ENCODE measurements around the gene GGA2. TPM values are rescaled to one million over a fixed set of nuclear protein-coding genes. Genes with fewer than 3 reads are reported as not detected.

The GGA2 gene
- total RNA-seq, 5 donors from 2014 or later (not counting 1 experiment from before 2014, with no cell fraction given), result 84.0 to 146 (median 99.6) TPM

DNA sequence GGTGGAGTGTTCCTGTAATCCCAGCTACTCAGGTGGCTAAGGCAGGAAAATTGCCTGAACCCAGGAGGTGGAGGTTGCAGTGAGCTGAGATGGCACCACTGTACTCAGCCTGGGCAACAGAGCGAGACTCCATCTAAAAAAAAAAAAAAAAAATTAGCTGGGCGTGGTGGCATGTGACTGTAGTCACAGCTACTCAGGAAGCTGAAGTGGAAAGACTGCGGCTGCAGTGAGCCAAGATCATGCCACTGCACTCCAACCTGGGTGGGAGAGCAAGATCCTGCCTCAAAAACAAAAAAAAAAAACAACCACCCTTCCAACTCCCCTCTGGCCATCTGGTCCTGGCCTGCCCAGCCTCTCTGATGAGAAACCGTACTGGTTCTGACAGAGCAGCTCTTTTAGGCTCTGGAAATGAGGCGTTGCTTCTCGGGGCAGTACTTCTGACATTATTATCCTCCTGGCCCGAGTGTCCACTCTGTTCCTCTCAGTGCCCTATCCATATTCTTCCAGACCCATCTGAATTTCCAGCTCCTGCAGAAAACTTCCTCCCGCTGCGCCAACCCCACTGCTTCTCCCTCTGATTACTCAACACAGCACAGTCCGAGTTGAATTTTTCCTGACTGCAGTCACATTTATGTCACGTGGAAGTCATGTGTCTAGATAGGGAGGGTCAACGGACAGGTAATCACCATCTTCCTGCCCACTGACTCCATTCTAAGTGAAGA is 13.3 kb downstream of the GGA2 start:
- ATAC-seq (replicated peaks in 1 of 4) (peak in 1 of 4 experiments; percentile 37), DNase-seq (no peak)
- H3K4me1 Mint-ChIP-seq, result peaks cover 31 to 46% (median 46%) of the 10 kb centered on the region in 3 donors
- no peak overlapping the region for H3K4me3 ChIP-seq (ENCODE audit: control insufficient read depth in 1 of 2, extremely low read depth in 1 of 2, low read length in 1 of 2)
- H3K27me3 ChIP-seq (replicated peaks in 1 of 2; ENCODE audit: control insufficient read depth in 2 of 2, extremely low read depth in 1 of 2, insufficient read depth in 2 of 2, low read length in 1 of 2), result no peaks in the 10 kb centered on the region
- no peak overlapping the region for H3K4me3 Mint-ChIP-seq
- WGBS (ENCODE audit: insufficient coverage), result 97% methylated on average over 6 of the region's 12 CpGs
- no peaks in the 10 kb centered on the region for H3K9me3 ChIP-seq
- no peak overlapping the region for H3K27ac ChIP-seq (ENCODE audit: low read length)
- peaks cover 12 to 40% of the 10 kb centered on the region in 2 donors for H3K36me3 ChIP-seq (ENCODE audit: control insufficient read depth in 2 of 2, extremely low read depth in 1 of 2, insufficient read depth in 1 of 2, low read length in 1 of 2)
- POLR2A ChIA-PET, result no interaction called here
- CTCF ChIA-PET, result interaction anchor here in 1 of 2 donors (1.3 kb wide), 1 partner anchor 8 kb away, joined by 5 read pairs; no protein-coding TSS in a partner anchor
- peaks cover 0 to 19% of the 10 kb centered on the region in 2 experiments for H3K4me1 ChIP-seq (ENCODE audit: control insufficient read depth in 1 of 2, extremely low read depth in 1 of 2, insufficient read depth in 2 of 2, low read length in 2 of 2)
- no peak overlapping the region for H3K27ac Mint-ChIP-seq
- no peaks in the 10 kb centered on the region for H3K27me3 Mint-ChIP-seq
- no peaks in the 10 kb centered on the region for H3K9me3 Mint-ChIP-seq
- H3K36me3 Mint-ChIP-seq, result peaks cover 32% of the 10 kb centered on the region

DNA sequence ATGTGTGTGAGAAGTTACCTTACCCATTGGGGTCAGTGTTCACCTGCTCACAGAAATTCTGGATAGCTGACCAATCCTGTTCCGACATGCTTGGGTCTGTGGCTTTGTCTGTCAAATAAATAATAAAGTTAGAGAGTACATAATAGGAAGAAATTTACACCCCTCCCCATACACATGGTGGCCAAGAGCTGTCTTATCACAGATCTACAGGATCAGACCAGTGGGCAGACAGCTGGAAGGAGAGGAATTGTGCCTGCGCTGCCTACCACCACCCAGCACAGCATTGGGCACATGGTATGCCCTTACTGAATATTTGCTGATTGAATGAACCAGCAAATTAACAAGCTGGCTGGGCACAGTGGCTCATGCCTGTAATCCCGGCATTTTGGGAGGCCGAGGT is 14.6 kb downstream of the GGA2 start:
- ChIA-PET POLR2A (no interaction called here), CTCF (interaction anchor here in 1 of 2 donors (1.3 kb wide), 1 partner anchor 9 kb away, joined by 5 read pairs; no protein-coding TSS in a partner anchor)
- Mint-ChIP-seq H3K36me3 (peaks cover 41% of the 10 kb centered on the region), H3K27ac (no peak overlapping the region), H3K27me3 (no peaks in the 10 kb centered on the region), H3K4me1 (peaks cover 30 to 34% (median 33%) of the 10 kb centered on the region in 3 donors), H3K4me3 (no peak overlapping the region), H3K9me3 (no peaks in the 10 kb centered on the region)
- ATAC-seq (replicated peaks in 1 of 4) (no peak), DNase-seq (no peak)
- H3K9me3 ChIP-seq, result no peaks in the 10 kb centered on the region
- H3K4me1 ChIP-seq (ENCODE audit: control insufficient read depth in 1 of 2, extremely low read depth in 1 of 2, insufficient read depth in 2 of 2, low read length in 2 of 2), result peaks cover 0 to 19% of the 10 kb centered on the region in 2 experiments
- no peaks in the 10 kb centered on the region for H3K27me3 ChIP-seq (replicated peaks in 1 of 2; ENCODE audit: control insufficient read depth in 2 of 2, extremely low read depth in 1 of 2, insufficient read depth in 2 of 2, low read length in 1 of 2)
- peaks cover 16 to 47% of the 10 kb centered on the region in 2 donors for H3K36me3 ChIP-seq (ENCODE audit: control insufficient read depth in 2 of 2, extremely low read depth in 1 of 2, insufficient read depth in 1 of 2, low read length in 1 of 2)
- no peak overlapping the region for H3K4me3 ChIP-seq (ENCODE audit: control insufficient read depth in 1 of 2, extremely low read depth in 1 of 2, low read length in 1 of 2)
- H3K27ac ChIP-seq (ENCODE audit: low read length), result no peak overlapping the region
- WGBS (ENCODE audit: insufficient coverage), result no CpG with 5 or more reads among the region's 4 CpGs

DNA sequence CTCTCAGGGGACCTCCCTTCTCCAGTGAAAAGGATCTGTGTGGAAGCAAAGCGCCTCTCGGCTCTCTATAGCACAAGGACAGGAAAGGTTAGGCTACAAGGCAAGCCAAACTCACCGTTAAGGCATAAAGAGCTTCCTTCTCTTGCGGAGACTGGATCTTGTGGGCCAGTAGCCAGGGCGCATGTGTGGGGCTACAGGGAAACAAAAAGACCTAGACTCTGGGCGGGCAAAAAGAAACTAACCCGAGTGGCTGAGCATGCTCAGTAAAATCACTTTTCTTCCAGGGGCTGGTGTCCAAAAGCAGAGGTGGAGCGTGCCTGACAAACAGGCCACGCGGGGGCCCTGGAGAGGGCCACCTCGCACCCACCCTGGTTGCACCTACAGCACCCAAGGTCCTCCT is 16.1 kb downstream of the GGA2 start:
- ATAC-seq (replicated peaks in 1 of 4) (no peak), DNase-seq (no peak)
- Histone ChIP-seq H3K27ac (ENCODE audit: low read length) (no peak overlapping the region), H3K27me3 (replicated peaks in 1 of 2; ENCODE audit: control insufficient read depth in 2 of 2, extremely low read depth in 1 of 2, insufficient read depth in 2 of 2, low read length in 1 of 2) (no peaks in the 10 kb centered on the region), H3K4me1 (ENCODE audit: control insufficient read depth in 1 of 2, extremely low read depth in 1 of 2, insufficient read depth in 2 of 2, low read length in 2 of 2) (peaks cover 0 to 9% of the 10 kb centered on the region in 2 experiments), H3K9me3 (no peaks in the 10 kb centered on the region), H3K36me3 (ENCODE audit: control insufficient read depth in 2 of 2, extremely low read depth in 1 of 2, insufficient read depth in 1 of 2, low read length in 1 of 2) (peaks cover 16 to 58% of the 10 kb centered on the region in 2 donors), H3K4me3 (ENCODE audit: control insufficient read depth in 1 of 2, extremely low read depth in 1 of 2, low read length in 1 of 2) (no peak overlapping the region)
- ChIA-PET CTCF (interaction anchor here in 1 of 2 donors (0.5 kb wide), 1 partner anchor 1515 kb away, joined by 6 read pairs; no protein-coding TSS in a partner anchor), POLR2A (no interaction called here)
- H3K27me3 Mint-ChIP-seq, result no peaks in the 10 kb centered on the region
- no peak overlapping the region for H3K4me3 Mint-ChIP-seq
- peaks cover 51% of the 10 kb centered on the region for H3K36me3 Mint-ChIP-seq
- 97% methylated on average over 9 of the region's 11 CpGs for WGBS (ENCODE audit: insufficient coverage)
- H3K27ac Mint-ChIP-seq, result no peak overlapping the region
- no peaks in the 10 kb centered on the region for H3K9me3 Mint-ChIP-seq
- peaks cover 21 to 22% (median 21%) of the 10 kb centered on the region in 3 donors for H3K4me1 Mint-ChIP-seq

DNA sequence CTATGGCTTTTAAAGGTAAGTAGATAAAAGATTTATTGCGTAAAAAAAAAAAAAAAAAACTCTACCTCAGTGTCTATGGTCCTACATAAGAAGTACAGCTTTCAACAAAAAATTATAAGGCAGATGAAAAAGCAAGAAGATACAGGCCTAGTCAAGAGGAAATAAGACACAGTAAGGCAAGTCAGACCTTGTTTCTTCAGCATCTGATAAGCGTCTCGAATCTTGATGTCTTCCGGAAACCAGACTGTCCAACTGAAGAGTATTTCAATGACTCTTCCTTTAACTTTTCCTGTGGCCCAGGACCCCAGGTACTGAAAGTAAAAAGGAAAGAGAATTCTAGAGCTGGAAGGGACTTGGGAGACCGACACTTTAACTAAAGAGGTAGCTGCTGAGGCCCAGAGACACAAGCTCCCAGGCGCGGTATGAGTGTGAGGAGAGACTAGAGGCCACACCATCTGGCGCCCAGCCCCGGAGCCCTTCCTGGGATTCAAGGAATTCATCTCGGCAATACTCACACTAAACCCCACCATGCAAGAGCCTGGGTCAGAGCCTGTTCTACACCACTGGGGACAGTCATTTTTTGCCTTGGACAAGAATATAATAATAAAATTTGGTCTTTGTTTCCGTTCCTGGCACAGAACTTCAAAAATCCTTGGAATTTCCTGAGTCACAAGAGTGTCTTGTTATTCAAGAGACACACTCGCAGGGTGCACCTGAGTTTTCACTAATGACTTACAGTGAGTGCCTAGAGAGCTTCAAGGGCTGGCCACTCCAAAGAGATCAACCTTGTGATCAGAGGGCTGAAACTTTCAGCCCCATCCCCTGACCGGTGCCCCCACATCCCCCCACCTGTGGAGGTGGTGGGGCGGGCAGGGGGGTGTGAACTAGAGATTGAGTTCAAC is 18.6 kb downstream of the GGA2 start:
- POLR2A ChIA-PET, result interaction anchor here in 1 of 2 donors (0.6 to 0.7 kb wide), 3 partner anchors 12 to 142 kb away, joined by 3 to 5 read pairs (median 4); no protein-coding TSS in a partner anchor
- ATAC-seq (replicated peaks in 1 of 4) (no peak), DNase-seq (no peak)
- H3K36me3 ChIP-seq (ENCODE audit: control insufficient read depth in 2 of 2, extremely low read depth in 1 of 2, insufficient read depth in 1 of 2, low read length in 1 of 2), result peaks cover 22 to 81% of the 10 kb centered on the region in 2 donors
- H3K4me1 ChIP-seq (ENCODE audit: control insufficient read depth in 1 of 2, extremely low read depth in 1 of 2, insufficient read depth in 2 of 2, low read length in 2 of 2), result no peaks in the 10 kb centered on the region
- H3K27ac ChIP-seq (ENCODE audit: low read length), result no peak overlapping the region
- no peaks in the 10 kb centered on the region for H3K27me3 ChIP-seq (replicated peaks in 1 of 2; ENCODE audit: control insufficient read depth in 2 of 2, extremely low read depth in 1 of 2, insufficient read depth in 2 of 2, low read length in 1 of 2)
- Mint-ChIP-seq H3K4me1 (peaks cover 0 to 3% (median 0%) of the 10 kb centered on the region in 3 donors), H3K4me3 (no peak overlapping the region), H3K36me3 (peaks cover 46% of the 10 kb centered on the region), H3K9me3 (no peaks in the 10 kb centered on the region), H3K27me3 (no peaks in the 10 kb centered on the region), H3K27ac (no peak overlapping the region)
- WGBS (ENCODE audit: insufficient coverage), result 94% methylated on average over 6 of the region's 14 CpGs
- no peaks in the 10 kb centered on the region for H3K9me3 ChIP-seq
- no peak overlapping the region for H3K4me3 ChIP-seq (ENCODE audit: control insufficient read depth in 1 of 2, extremely low read depth in 1 of 2, low read length in 1 of 2)
- CTCF ChIA-PET, result no interaction called here

DNA sequence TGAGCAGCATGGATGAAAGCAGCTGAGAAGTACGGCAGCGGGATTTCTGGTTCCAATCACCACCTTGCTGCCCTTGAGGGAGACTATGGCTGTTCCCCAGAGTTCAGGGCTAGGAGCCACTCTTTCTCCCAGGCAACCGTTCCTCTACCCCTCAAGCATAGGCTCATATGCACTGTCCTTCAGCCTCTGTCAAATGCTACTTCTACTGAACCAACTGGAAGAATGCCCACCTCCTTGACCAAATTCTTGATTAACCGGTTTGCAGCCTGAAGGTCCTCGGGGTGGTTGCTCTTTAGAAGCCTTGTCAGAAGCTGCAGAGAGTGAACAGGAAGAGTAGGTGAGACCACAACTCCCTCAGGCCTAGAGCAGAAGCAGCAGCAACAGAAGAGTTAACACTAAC is 23.8 kb downstream of the GGA2 start:
- H3K4me3 Mint-ChIP-seq, result no peak overlapping the region
- no peaks in the 10 kb centered on the region for H3K27me3 ChIP-seq (replicated peaks in 1 of 2; ENCODE audit: control insufficient read depth in 2 of 2, extremely low read depth in 1 of 2, insufficient read depth in 2 of 2, low read length in 1 of 2)
- H3K36me3 ChIP-seq (ENCODE audit: control insufficient read depth in 2 of 2, extremely low read depth in 1 of 2, insufficient read depth in 1 of 2, low read length in 1 of 2), result peaks cover 21 to 85% of the 10 kb centered on the region in 2 donors
- ATAC-seq (replicated peaks in 1 of 4), result no peak
- no peak overlapping the region for H3K27ac ChIP-seq (ENCODE audit: low read length)
- no peak for DNase-seq
- peaks cover 55% of the 10 kb centered on the region for H3K36me3 Mint-ChIP-seq
- H3K4me1 ChIP-seq (ENCODE audit: control insufficient read depth in 1 of 2, extremely low read depth in 1 of 2, insufficient read depth in 2 of 2, low read length in 2 of 2), result peaks cover 0 to 20% of the 10 kb centered on the region in 2 experiments
- H3K9me3 ChIP-seq, result no peaks in the 10 kb centered on the region
- WGBS (ENCODE audit: insufficient coverage), result 95% methylated on average over 3 of the region's 5 CpGs
- peaks cover 0 to 4% (median 3%) of the 10 kb centered on the region in 3 donors for H3K4me1 Mint-ChIP-seq
- H3K27me3 Mint-ChIP-seq, result no peaks in the 10 kb centered on the region
- CTCF ChIA-PET, result no interaction called here
- no peaks in the 10 kb centered on the region for H3K9me3 Mint-ChIP-seq
- H3K4me3 ChIP-seq (ENCODE audit: control insufficient read depth in 1 of 2, extremely low read depth in 1 of 2, low read length in 1 of 2), result no peak overlapping the region
- no peak overlapping the region for H3K27ac Mint-ChIP-seq
- POLR2A ChIA-PET, result no interaction called here

DNA sequence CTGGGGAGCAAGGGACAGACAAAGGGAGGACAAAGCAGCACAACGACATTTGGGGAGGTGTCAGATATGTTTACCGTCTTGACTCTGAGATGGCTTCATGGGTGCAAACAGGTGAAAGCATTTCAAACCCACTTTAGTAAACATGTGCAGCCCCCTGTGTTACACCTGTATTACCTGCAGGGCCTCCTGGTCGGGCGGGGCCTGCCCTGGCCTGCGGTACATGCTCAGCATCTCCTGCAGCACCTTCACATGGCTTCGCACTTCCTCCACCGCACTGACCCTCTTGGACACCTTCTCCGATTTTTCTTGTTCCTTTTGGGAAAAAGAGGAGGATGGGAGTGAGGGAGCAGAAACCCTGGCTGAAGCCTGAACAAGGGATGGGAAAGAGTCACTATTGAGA is 24.5 kb downstream of the GGA2 start:
- Mint-ChIP-seq H3K36me3 (peaks cover 55% of the 10 kb centered on the region), H3K4me1 (peaks cover 0 to 4% (median 3%) of the 10 kb centered on the region in 3 donors), H3K27me3 (no peaks in the 10 kb centered on the region), H3K9me3 (no peaks in the 10 kb centered on the region), H3K27ac (no peak overlapping the region), H3K4me3 (no peak overlapping the region)
- CTCF ChIA-PET, result no interaction called here
- Histone ChIP-seq H3K4me1 (ENCODE audit: control insufficient read depth in 1 of 2, extremely low read depth in 1 of 2, insufficient read depth in 2 of 2, low read length in 2 of 2) (peaks cover 0 to 20% of the 10 kb centered on the region in 2 experiments), H3K4me3 (ENCODE audit: control insufficient read depth in 1 of 2, extremely low read depth in 1 of 2, low read length in 1 of 2) (no peak overlapping the region), H3K27ac (ENCODE audit: low read length) (no peak overlapping the region), H3K36me3 (ENCODE audit: control insufficient read depth in 2 of 2, extremely low read depth in 1 of 2, insufficient read depth in 1 of 2, low read length in 1 of 2) (peaks cover 18 to 84% of the 10 kb centered on the region in 2 donors), H3K9me3 (no peaks in the 10 kb centered on the region), H3K27me3 (replicated peaks in 1 of 2; ENCODE audit: control insufficient read depth in 2 of 2, extremely low read depth in 1 of 2, insufficient read depth in 2 of 2, low read length in 1 of 2) (no peaks in the 10 kb centered on the region)
- POLR2A ChIA-PET, result interaction anchor here in 1 of 2 donors (0.6 kb wide), 1 partner anchor 73 kb away, joined by 4 read pairs; no protein-coding TSS in a partner anchor
- ATAC-seq (replicated peaks in 1 of 4), result no peak
- WGBS (ENCODE audit: insufficient coverage), result 100% methylated on average over 8 of the region's 8 CpGs
- DNase-seq, result no peak
